Ureter (tissue), 1 donor: Measurements from ENCODE around the gene RARRES2. TPM values are rescaled to one million over a fixed set of nuclear protein-coding genes. Genes with fewer than 3 reads are reported as not detected.

ENCODE experiments used
- DNase-seq: peaks from one replicate; pipeline ENCODE4 v3.0.0-alpha.2; 2020; ENCODE audit warnings: low spot score
- total RNA-seq: library from RNA; stranded (reverse); gene quantifications from one replicate; pipeline ENCODE4 v1.2.4, GENCODE V29; 2023
- donor health status: DM: yes; HTN: yes; CAD: no.

RARRES2 gene
- total RNA-seq, 1 donor from 2014 or later, result 91.0 TPM

DNA sequence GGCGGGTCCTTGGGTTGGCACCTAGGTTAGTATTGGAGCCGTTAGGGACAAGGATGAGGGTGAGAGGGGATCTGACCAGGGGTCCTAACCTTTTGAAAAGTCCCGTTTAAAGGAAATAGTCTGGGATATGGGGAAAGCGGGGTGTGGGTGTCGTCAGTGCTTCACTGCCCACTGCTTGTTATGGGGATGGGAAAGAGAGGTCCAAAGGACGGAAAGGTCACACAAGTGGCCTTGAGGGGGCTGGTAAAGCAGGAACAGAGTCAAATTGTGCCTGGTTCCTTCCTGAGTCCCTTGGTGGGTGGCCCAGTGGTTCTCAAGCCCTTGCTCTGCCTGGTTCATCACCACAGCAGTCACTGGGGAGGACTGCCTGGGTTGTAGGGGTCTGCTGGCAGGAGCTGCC lies 35.1 kb upstream of the RARRES2 start:
- DNase-seq, result no peak

DNA sequence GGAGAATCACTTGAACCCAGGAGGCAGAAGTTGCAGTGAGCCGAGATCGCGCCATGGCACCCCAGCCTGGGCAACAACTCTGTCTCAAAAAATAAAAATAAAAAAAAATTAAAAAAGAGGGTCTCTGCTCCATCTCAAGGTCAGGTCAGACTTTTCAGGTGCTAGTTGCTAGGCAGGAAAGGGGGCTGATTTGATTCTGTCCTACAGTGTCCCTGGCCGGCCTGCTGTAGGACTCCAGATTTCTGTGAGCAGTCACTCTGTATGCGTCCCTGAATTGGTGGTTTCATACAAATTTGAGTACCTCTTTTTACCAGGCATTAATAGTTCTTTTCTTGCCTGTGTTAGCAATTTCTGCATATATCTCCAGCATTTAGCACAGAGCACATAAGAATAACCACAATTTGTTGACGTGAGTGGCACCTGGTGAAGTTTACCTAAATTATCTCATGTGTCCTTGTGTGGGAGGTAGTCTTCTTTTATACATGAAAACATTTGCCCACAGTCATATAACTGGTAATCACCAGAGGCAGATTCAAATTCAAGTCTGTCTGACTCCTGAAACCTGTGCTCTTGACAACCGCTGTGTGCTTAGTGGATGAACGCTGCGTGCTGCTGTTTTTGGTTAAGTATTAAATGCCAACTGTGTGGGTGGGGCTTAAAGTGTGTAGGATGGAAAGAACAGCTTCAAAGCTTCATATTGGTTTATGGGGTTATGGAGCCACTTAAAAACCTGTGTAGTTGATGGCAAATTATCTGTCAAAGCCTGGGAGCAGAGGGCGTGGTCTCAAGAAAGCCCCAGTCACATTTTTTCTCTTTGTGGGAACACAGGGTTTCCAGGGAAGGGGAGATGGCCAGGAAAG lies 34.5 kb upstream of the RARRES2 start:
- DNase-seq, result no peak

DNA sequence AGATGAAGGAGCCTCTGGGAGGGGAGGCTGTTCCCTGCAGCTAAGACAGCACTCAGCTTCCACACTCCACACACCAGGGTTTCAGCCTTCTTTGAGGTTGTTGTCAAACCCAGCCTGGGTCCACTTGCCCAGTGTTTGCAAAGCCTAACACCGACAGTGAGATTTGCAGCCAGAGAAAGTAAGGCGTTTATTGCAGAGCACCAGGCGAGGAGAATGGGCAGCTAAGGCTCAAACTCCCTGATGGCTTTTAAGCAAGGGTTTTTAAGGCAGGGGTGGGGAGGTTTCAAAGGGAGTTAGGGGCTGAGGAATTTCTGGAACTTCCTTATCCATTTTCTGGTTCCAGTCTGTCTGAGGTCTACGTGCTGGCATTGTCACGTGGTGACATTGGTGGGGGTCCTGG lies 33.0 kb upstream of the RARRES2 start:
- no peak for DNase-seq

DNA sequence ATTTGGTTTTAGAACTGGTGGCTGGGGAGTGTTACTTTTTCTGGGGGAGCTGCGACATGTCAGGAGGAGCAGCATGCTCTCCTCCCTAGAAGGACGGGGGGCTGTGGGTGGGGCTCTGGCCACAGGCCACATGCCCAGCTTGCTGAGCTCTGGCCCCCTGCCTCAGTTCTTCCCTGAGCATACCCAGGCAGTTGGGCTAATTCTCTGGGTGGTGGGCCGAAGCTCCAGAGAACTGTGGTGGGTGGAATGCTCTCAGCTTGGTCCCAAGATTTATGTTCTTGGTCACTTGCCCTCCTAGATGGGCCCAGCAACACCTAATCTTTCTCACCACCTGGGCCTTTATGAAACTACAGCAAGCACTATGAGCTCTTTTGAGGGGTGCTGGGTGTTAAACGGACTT lies 32.6 kb upstream of the RARRES2 start:
- no peak for DNase-seq

DNA sequence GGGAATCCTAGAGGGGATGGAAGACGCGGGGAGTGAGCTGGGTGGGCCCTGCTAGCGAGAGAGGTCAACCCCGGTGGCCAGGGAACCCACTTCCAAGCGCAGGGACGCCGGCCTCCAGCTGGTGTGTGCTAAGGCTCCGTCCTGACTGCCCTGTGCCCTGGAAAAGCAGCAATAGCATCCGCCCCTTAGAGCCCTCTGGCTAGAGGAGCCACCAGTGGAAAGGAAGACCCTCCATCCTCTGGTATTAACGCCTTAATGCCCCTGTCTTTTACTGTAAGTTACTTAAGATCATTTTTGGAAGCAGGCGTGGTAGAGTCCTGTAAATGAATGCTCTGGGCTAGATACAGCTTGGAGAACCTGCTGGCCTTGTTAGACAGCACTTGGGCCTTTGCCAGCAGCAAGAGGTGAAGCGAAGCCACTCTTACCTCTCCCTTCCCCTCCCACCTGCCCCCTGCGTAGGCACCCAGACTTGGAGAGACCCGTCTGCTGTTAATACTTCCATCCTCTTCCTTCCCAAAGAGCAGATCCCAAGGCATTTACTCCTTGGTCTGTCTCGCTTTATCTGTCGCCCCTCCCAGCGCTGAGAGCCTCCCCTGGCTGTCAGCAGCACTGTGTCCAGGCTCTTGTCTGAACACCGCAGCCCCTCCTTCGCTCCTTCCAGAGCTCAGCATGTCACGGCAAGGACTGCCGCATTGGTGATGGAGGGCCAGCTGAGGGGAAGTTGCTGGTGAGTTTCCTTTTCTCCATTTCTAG lies 31.8 kb upstream of the RARRES2 start:
- DNase-seq, result peak; percentile 77

DNA sequence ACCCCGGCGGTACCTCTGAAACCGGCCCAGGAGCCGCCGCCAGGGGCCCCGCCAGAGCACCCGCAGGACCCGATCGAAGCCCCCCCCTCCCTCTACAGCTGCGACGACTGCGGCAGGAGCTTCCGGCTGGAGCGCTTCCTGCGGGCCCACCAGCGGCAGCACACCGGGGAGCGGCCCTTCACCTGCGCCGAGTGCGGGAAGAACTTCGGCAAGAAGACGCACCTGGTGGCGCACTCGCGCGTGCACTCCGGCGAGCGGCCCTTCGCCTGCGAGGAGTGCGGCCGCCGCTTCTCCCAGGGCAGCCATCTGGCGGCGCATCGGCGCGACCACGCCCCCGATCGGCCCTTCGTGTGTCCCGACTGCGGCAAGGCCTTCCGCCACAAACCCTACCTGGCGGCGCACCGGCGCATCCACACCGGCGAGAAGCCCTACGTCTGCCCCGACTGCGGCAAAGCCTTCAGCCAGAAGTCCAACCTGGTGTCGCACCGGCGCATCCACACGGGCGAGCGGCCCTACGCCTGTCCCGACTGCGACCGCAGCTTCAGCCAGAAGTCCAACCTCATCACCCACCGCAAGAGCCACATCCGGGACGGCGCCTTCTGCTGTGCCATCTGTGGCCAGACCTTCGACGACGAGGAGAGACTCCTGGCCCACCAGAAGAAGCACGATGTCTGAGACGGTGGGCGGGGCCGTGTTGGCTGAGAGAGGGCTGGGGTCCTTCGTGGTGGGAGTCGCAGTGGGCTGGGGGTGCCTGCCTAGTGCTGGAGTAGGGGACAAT lies 31.0 kb upstream of the RARRES2 start:
- DNase-seq, result no peak

DNA sequence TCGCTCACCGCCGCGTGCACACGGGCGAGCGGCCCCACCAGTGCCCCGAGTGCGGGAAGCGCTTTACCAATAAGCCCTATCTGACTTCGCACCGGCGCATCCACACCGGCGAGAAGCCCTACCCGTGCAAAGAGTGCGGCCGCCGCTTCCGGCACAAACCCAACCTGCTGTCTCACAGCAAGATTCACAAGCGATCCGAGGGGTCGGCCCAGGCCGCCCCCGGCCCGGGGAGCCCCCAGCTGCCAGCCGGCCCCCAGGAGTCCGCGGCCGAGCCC lies 30.5 kb upstream of the RARRES2 start:
- no peak for DNase-seq

DNA sequence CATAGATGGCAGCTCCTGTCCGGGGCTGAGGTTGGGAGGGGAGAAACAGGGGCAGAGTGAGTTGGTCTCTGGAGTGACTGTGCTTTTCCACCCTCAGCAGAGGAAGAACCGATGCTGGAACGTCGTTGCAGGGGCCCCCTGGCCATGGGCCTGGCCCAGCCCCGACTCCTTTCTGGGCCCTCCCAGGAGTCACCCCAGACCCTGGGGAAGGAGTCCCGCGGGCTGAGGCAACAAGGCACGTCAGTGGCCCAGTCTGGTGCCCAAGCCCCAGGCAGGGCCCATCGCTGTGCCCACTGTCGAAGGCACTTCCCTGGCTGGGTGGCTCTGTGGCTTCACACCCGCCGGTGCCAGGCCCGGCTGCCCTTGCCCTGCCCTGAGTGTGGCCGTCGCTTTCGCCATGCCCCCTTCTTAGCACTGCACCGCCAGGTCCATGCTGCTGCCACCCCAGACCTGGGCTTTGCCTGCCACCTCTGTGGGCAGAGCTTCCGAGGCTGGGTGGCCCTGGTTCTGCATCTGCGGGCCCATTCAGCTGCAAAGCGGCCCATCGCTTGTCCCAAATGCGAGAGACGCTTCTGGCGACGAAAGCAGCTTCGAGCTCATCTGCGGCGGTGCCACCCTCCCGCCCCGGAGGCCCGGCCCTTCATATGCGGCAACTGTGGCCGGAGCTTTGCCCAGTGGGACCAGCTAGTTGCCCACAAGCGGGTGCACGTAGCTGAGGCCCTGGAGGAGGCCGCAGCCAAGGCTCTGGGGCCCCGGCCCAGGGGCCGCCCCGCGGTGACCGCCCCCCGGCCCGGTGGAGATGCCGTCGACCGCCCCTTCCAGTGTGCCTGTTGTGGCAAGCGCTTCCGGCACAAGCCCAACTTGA lies 29.9 kb upstream of the RARRES2 start:
- DNase-seq, result no peak

DNA sequence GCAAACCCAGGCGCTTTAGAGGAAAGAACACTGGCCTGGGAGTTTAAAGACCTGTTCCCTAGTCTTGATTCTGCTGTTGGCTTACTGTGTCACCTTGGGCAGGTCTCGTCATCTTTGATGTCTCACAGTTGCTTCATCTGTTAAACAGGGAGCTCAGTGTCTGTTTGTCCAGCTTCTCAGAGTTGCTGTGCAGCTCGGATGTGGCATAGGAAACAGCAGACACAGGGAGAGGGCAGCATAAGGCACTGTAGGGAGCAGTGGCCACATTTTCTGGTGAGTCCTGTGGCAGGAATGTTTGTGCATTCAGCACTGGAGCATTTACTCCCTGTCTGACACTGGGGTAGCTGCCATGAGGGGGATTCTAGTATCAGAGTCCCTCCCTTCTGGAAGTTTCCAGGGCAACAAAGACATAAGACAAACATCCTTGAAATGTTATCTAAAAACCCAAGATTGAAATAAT lies 29.2 kb upstream of the RARRES2 start:
- DNase-seq, result no peak

DNA sequence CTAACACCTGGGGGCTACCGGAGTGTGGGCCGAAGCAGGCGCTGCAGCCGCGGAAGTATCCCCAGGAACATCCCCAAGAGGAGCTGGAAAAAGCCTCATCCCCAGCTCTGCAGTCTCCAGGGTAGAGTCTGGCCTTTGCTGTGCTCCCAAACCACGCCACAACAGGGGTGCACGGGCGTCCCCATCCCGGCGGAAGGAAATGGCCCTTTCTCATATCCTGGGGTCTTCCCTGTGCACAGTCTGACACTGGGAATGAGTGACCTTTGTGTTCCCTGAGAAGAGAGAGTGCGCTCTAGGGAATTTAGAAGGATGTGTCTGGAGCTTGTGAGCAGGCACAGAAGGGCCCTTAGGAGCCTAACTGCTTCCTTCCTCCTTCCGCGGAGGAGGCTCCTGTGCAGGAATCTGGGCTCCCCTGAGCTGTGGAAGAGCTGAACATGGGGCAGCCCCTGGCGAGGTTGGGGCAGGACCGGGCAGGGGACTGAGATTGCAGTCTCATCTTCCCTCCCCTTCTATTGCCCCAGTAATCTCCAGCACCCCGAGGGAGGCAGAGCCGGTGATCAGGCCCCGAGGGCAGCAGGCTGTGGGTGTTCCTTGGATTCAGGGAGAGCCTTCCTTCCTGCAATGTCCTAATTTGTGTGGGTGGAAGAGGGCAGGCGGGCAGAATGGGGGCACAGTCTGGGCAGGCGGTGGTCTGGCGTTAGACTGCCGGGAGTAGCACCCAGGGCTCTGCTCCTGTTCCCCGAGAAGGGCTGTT lies 28.5 kb upstream of the RARRES2 start:
- DNase-seq, result no peak

DNA sequence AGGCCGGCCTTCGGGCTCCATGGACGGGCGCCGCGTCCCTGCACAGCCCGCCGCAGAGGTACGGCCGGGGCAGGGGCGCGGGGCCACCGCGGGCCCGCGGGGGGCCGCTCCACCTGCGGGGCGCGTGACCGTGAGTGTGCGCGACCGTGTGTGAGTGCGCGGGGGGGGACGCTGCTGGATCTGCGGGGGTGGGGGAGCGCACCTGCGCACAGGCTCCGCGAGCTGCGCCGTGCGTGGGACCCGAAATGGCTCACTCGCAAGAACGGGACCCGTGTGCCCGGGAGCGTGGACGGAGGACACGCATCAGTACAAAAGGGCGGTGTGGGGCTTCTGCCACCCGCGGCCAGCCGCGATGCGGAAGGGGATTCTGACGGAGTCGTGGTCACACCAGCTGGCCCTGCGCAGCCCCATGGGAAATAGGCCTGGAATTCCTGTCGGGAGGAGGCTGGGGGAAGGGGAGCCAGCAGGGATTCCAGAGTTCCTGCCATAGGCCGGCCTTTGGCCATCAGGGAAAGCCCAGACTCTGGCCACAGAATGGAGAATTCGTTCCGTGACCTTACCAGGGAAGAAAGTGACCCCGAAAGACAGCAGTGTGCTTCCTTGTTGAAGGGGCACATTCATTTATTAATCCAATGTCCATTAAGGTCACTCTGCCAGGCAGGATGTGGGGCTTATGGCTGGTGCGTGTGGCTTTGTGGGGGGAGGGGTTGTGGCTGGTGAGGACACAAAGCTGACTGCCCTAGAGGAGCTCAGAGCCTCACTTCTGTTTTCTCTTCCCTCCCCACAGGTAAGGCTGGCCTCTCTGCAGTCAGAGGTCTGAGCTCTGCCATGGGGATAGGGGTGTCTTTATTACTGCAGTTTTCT lies 27.7 kb upstream of the RARRES2 start:
- DNase-seq, result peak; percentile 71

DNA sequence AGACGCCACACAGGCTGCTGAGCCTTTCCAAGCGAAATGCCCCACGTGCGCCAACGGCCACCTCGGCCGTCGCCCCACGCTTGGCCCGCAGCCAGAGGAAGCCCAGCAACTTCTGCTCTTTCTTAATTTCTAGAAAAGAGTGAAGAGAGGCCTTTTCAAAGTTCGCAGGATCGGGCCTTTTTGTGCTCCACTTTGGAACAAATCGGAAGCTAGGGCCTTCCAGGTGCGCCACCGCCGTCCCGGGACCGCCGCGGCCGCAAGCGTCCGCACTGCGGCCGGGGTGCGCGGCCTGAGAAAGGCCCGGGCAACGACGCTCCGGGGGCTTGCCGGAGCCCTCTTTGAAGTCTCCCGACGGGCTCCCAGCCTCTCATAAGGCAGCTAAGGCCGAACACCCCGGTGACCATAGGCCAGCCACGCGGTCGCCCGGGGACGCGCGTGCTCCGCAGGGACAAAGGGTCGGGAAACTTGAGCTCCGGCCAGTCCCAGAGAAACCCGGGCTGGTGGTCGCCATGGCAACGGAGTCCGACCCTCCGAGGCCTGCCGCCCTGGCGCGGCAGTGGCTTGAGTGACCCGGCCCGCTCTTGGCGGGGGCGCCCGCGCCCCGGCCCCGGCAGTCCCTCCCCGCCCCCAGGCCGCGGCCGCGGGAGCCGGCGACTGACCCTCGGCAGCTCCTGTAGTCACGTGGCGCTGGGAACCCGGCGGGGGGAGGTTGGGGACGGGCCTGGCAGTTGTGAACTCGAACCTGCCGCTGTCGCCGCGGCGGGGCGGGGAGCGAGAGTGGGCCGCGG lies 26.9 kb upstream of the RARRES2 start, which contains the start of gene REPIN1:
REPIN1 (plus strand) TSS at position 727 of the 788 bp plus-strand sequence. CDS start 890 bp downstream, outside the sequence.
- peak; percentile 96 for DNase-seq

DNA sequence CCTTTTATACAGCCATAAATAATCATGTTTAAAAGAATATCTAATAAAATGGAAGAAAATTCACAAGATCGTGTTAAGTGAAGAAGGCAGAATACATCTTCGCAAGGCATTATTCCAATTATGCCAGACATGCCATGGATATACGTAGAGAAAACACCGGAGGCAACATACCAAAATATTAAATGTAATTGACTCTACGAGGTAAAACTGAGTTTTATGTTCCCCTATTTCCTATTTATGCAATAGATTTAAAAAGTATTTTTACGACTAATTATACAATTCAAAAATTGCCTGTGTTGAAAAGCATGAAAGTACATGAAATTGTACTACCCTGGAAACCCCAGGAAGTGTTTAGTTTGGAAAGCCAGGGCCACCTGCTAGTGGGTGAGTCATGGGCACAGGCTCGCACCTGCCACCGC lies 26.3 kb upstream of the RARRES2 start:
- DNase-seq, result no peak

DNA sequence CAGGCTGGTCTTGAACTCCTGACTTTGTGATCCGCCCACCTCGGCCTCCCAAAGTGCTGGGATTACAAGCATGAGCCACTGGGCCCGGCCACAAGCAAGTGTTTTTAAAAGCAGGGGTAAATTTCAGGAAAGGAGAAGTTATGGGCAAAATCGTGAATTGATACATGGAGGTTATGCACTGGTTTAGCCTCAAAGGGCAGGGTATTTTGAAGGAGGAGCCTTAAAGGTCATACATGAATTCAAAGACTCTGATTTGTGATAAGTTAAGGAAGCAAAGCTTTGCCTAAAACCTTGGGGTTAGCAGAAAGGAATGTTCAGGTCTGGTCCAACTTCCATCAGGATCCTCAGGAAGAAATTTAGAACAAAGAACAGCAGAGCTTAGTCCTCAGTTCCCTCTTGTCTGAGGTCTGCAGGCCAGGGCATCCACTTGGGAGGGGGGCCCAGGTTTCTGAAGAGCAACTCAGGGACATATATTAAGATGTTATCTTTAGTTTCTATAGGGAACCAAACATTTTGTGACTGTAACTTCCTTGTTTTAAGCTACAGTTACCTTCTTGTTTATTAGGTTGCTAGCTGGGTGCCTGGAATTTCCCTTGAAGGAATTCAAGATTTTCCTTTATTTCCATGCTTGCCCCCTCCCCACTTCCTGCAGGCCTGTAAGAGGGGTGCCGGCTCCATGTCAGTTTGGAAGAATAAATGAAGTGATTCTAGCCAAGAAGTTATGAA lies 24.4 kb upstream of the RARRES2 start:
- DNase-seq, result no peak

DNA sequence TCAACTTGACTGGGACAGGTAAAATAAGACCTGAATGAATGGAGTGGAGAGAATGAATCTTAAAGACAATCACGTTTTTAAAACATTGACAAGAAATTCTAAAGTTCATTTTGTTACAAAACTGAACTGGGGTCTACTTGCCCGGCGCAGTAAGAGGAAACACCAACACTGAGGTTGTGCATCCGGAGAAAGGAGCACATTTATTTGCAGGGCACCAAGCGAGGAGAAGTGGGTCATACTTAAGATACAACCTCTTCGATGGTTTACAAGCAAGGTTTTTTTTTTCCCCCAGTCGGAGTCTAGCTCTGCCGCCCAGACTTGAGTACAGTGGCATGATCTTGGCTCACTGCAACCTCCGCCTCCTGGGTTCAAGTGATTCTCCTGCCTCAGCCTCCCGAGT lies 23.8 kb upstream of the RARRES2 start:
- no peak for DNase-seq

DNA sequence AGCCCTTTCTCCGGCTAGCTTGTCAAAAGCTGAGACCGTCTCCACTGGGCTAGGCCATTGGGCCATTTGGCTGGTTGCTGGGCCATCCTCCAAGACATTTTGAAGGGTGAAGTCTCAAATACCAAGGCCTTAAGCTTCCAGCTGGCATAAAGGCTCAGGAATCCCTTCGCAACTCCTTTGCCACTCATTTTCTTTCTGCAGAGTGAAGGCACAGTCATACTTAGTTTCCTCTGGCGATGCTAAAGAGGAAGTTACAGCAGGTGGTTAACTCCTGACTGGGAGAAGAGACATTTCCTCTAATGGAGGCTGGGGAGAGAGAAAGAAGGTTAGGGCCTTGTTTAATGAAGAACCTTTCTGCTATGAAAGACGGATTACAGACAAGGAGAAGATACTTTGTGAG lies 22.4 kb upstream of the RARRES2 start:
- DNase-seq, result no peak

DNA sequence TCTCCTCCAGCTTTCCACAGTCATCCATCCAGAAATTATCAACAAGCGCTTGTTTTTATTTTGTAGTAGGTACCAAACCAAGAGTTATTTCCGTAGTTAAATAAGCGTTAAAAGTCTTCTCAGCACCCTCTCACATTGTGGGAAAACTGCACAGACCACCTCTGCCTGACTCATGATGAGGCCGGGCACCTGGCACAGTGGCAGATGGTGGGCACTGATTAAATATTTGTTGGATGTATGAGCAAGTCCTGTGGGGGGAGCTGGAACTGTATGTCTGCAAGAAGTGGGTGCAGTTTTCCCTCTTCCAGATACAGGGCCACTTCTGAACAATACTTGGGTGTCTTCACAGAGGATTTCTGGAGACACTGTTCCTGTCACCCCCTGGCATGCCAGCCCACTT lies 21.9 kb upstream of the RARRES2 start:
- DNase-seq, result no peak
